NCI-H524 (cell line): Measurements from ENCODE around the gene NLK.
"Not testable (repeated sequence)": the region's sequence is repeated elsewhere in the genome, so short reads cannot be mapped to it uniquely, and the experiment has no call there.

Experiments used
- DNase-seq, 2 experiments: peaks; one replicate each; lab custom pipeline; 2025; lab: John Stamatoyannopoulos, UW

Gene NLK

DNA sequence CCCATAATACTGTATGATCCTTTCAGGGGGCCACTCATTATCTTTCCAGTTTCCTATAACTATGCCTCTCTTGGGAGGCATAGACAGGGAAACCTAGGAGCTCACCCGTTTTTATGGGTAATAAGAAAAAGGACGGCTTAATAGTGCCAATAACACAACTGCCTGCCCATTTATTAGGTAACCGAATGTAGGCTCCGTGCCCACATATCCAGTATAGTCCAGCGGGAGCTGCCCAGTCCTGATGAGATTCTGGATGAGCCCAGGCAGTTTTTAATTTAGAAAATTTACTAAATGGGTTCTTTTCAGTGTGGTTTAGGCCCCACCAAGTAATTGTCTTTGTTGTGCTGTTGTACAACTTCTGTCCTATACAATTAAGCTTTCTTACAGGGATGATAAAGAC lies 189.1 kb downstream of the NLK start:
- DNase-seq: not testable (repeated sequence)

DNA sequence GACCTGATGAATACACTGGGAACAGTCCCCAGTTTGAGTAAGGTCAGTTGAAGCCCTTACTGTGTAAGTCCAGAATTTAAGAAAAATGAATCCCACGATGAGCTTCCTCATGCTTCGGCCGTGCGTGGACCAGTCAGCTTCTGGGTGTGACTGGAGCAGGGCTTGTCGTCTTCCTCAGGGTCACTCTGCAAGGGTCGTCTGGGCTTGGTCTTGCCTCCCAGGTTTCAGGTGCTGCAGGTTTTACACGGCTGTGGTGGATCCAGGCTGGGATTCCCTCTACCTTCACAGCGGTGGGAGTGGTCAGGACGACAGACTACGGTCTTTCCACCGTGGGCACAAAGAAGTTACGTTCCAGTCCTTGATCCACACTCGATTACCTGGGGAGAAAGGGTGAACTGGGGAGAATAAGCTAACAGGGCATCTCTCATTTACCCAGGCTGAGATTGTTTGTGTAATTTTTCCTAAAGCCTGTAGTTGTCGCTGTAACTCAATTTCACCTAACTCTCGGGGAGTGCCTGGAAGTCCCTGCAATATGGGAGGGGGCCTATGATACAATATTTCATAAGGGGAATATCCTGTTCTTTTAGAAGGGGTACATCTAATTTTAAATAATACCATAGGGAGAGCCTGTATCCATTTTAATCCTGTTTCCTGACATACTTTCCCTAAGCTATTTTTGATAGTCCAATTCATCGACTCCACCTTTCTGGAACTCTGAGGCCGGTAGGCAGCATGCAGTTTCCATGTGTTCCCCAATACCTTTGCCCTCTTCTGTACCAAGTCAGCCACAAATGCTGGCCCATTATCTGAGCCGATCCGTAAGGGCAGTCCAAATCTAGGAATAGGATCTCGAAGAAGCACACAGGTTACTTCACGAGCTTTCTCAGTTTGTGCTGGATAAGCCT lies 190.7 kb downstream of the NLK start:
- DNase-seq: not testable (repeated sequence)

DNA sequence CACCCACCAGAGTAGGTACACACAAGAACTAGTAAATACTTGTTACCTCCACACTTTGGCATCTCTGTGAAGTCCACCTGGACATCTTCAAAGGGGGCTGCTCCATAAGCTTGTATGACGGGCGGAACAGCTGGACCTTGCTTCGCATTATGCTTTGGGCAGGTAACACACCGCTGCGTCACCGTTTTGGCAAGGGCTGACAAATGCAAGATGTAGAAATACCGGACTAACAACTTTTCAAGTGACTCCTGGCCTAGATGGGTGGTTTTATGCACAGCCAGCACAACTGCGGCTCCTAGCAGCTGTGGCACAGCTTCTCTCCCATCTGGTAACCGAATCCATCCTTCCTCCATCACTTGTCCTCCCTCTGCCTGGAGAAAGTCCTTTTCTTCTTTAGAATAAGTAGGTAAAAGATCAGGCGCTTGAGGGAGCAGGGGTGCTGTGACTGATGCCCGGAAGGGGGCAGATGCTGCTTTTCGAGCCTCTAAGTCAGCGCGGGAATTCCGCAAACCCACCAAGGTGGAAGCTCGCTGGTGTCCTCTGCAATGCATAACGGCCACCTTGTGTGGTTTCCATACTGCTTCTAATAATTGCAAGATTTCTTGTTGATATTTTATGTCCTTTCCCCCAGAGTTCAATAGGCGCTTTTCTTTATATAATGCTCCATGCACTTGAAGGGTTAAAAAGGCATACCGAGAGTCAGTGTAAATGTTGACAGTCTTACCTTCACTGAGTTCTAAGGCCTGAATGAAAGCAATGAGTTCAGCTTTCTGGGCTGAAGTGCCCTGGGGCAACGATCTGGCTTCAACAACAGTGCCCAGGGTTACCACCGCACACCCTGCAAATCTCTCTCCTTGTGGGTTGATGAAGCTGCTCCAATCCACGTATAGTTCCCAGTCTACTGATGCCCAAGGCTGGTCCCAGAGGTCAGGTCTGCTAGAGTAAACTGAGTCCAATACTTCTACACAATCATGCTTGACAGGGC lies 191.7 kb downstream of the NLK start:
- DNase-seq: not testable (repeated sequence)

DNA sequence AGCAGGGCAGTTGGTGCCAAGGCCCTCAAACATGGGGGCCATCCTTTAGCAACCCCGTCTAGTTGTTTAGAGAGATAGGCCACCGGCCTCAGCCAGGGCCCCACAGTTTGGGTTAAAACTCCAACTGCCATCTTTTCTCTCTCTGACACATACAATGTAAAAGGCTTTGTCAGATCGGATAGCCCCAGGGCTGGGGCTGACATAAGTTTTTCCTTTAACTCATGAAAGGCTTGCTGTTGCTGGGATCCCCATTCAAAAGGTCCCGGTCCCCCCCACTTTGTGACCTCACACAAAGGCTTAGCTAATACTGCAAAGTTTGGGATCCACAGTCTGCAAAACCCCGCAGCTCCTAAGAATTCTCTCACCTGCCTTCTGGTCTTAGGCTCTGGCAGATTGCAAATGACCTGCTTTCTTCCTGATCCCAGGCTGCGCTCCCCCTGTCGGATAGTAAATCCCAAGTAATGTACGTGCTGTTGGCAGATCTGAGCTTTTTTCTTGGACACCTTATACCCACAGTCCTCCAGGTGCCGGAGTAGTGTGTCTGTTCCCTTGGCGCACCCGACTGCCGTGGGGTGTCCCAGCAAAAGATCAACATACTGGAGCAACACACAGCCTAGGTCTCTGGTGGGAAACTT lies 192.7 kb downstream of the NLK start:
- not testable (repeated sequence) for DNase-seq

DNA sequence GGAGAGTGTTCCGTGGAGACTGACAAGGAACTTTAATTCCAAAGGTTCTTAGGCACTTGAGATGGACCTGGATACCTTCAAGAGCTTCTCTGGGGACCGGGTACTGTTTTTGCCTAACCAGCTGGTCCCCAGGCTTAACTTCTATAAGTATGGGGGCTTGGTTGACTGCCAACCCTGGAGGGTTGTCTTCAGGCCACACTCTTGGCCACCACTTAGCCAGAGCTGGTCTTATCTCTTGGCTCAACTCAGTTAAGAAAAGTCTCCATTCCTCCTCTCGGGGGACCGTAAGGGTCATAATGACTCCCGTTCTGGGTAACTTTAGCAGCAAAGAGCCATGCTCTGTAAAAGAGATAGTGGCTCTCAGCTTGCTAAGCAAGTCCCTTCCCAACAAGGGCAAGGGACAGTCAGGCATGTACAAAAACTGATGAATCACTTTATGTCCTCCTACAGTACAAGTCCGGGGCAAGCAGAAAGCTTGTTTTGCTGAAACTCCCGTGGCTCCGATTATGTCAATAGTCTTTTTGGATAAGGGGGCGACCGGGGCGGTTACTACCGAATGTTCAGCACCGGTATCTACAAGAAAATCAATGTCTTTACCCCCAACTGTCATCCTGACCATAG lies 193.7 kb downstream of the NLK start:
- DNase-seq: peak; percentile 39 to 74

DNA sequence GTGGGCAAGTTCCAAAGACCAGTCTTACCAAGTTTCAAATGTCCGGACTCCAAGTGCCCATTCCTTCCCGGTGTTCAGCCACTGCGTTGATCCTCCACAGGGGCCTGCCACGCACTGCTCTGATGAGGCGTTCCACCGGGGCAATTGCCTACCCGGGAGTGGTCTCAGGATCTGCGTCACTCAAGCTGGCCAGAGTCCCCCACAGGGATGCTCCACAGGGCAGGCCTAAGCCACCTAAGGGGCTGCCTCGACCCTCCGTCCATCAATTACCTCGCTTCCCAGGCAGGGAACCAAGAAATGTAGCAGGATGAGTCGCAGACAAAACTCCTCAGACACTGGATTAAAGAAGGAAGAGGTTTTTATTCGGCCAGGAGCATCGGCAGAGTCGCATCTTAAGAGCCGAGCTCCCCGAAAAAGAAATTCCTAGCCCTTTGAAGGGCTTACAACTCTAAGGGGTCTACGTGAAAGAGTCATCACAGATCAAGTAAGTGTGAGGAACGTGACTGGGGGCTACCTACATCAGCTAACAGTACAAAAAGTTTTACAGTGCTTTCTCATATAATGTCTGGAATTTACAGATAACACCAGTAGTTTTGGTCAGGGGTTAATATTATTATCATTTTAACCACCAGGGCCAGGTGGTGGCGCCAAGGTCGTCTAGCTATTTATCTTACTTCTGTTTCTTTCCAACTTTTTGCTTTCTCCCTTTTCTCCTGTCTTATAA lies 196.2 kb downstream of the NLK start:
- not testable (repeated sequence) for DNase-seq

DNA sequence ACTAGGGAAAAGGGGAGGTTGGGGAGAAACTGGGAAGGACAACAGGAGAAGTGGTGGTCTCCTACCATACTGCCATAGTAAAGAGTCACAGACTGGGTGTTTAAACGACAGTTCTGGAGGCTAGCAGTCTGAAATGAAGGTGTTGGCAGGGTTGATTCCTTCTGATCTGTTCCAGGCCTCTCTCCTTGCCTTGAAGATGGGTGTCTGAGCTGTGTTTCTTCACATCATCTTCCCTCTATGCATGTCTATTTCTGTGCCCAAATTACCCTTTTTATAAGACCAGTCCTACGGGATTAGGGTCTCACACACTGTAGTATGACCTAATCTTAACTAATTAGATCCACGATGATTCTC lies 196.8 kb downstream of the NLK start:
- DNase-seq: no peak

DNA sequence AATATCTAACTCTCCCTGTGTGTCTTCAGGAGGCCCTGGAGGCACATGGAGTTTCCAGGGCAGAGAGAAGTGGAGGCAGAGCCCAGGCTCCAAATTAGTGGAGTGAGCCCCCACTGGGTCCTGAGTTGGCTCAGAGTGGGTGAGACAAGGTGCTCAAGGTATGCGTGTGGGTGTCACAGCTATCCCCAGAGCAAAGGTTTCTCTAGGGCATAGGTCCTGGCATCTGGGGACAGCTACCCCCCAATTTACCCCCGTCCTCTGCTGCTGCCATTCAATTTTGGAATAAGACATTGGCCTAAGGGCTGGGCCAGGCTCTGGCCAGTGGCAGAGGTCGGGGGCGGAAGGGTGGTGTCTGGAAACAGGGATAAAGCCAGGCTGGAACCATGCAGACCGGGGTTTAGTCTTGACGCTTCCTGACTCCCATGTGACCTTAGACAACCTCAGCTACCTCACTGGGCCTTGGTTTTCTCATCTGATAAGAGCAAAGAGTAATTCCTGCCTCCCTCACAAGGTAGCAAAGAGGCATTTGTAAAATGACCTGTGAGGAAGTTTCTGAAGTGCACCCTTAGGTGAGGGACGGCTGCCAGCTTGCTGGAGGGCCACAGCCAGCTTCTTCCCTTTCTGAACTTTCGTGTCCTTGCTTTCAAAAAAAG lies 198.3 kb downstream of the NLK start:
- no peak for DNase-seq

DNA sequence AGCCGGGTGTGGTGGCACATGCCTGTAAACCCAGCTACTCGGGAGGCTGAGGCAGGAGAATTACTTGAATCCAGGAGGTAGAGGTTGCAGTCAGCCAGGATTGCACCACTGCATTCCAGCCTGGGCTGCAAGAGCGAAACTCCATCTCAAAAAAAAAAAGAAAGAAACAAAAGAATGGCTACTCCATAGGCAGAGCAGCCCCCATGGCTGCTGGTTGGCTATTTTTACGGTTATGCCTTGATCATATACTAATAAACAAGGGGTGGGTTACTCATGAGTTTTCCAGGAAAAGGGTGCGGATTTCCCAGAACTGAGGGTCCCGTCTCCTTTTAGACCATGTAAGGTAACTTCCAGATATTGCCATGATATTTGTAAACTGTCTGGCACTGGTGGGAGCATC lies 200.3 kb downstream of the NLK start:
- DNase-seq: no peak

DNA sequence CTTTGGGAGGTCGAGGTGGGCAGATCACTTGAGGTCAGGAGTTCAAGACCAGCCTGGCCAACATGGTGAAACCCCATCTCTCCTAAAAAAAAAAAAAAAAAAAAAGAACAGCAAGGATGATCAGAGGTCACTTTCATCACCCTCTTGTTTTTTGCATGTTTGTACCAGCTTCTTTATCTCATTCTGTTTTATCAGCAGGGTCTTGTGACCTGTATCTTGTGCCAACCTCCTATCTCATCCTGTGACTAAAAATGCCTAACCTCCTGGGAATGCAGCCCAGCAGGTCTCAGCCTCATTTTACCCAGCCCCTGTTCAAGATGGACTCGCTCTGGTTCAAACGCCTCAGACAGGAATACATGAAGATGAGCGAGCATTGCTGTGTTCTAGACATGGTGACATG lies 200.8 kb downstream of the NLK start:
- DNase-seq: not testable (repeated sequence)

DNA sequence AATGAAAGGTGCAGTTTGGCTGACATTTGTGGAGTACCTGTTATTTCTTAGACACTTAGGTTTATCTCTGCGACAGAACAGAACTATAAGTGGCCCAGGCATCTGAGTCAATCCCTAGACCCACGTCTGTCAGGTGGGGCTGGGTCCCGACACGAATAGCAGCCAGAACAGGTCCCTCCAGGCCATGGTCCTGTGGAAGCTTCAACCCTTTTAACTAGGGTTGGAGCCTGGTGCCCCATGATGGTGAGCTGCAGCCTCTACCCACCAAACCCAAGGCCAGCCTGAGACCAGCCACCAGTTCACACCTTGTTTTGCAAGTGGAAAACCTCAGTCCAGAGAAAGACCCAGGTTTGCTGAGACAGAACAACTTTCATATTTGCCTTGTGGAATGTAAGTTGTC lies 202.0 kb downstream of the NLK start:
- DNase-seq: no peak
